Measurements from ENCODE around the gene CREB1.

CREB1 gene

DNA sequence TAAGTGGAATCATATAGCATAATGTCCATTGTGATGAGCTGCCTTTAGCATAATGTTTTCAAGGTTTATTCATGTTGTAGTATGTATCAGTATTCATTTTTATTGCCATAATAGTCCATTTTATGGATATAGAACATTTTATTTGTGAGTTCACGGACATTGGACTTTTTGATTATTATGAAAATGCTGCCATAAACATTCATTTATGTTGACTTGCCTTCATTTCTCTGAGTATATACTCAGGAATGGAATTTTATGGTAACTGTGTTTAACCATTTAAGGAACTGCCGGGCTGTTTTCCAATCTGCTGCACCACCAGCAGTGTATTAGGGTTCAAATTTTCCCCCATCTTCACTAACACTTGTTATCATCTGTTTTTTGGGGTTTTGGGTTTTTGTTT lies 12.2 kb downstream of the CREB1 start:
- DNase-seq (ENCODE audit: low read depth, low spot score), result no peak

DNA sequence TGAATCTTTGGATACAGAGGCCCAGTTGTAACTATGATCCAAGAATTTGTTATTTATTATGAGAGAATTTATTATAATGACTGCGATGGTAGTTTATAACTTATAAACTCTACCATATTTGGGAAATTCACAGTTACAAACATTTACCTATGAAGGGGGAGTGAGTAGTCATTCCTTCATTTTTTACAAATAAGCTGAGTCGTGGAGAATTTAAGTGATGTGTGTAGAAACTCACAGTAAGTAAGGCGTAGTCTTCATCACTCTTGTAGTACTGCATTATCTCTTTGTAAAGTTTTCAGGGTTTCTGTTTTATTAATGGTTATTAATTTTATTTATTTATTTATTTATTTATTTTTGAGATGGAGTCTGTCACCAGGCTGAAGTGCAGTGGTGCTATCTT lies 13.5 kb downstream of the CREB1 start:
- no peak for DNase-seq (ENCODE audit: low read depth, low spot score)

DNA sequence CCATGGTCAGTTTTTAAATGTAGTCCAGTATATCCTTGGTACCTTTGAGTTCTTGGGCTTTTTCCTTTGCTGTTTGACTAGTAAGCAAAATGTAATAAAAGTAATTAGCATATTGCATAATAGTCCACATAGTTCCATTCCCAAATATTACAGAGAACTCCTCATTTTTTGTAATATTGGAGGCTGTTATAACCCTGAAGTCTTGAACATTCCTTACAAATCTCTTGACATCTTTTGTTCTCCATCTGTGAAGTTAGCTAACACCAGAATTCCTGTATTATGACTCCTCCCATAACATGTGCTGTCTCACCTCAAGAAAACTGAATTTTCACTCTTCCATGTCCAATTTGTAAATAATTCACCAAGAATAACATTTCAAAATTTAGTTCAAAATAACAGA lies 17.1 kb downstream of the CREB1 start:
- no peak for DNase-seq (ENCODE audit: low read depth, low spot score)

DNA sequence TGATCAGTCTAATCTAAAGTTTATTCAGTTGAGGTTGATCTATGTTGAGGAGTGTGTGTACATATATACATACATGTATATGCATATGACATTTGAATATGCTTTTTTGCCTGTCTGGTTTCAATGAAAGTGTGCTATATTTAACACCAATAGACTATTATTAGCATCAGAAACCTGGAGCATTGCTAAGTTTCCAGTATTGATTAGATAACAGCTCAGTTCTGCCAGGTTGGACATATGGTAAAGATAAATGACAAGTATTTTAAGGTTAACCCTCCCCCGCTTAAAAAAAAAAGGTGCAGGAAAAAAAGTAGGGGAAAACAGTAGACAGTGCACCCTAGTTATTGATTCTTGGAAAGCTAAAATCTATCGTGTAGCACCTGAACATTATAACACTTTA lies 19.4 kb downstream of the CREB1 start:
- DNase-seq (ENCODE audit: low read depth, low spot score), result no peak

DNA sequence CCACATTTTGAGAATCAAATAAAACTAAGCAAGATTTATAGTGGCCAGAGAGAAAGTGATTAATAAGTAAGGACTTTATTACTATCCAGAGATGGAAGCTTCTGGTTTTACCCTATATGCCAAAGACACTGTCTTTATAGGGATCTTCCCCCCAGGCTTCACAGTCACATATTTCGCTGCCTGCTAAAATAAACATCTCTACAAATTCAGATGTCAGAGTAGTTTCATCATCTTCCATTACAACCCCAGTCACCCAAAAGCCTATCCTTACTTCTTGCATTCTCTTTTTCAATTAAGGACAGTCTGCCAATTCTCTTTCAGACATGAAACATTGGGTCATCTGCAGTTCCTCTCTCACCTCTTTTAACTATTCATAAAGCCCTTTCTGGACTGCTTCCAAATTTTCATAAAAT lies 28.3 kb downstream of the CREB1 start:
- no peak for DNase-seq (ENCODE audit: low read depth, low spot score)

DNA sequence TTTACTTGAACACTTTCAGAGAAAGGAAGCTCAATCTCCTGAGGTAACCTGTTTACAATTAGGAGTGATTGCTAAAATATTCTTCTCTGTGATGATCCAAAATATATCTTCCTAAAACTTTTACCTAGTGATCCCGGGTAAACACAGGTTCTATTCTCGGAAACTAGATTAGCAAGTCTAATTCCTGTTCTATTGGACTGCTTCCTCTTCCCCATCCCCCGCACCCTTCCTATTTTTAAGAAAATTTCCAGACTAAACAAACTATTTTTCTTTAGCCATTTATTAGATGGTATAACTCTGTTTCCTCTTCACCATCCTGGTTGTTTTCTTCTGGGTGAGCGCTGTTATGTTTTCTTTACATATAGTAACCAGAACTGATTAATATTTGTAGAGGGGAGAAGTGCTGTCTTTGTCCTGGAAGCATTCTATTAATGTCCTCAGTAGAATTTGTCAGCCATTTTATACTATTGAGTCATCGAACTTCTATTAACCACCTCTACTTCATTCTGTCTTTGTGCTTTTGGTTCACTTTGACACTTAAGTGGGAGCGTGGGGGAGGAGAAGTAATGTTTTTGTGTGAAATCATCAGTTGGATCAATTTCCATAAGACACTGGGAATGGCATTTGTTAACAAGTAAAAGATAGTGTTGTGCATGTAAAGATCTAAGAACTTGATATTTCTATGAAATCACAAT lies 31.8 kb downstream of the CREB1 start:
- no peak for DNase-seq (ENCODE audit: low read depth, low spot score)

DNA sequence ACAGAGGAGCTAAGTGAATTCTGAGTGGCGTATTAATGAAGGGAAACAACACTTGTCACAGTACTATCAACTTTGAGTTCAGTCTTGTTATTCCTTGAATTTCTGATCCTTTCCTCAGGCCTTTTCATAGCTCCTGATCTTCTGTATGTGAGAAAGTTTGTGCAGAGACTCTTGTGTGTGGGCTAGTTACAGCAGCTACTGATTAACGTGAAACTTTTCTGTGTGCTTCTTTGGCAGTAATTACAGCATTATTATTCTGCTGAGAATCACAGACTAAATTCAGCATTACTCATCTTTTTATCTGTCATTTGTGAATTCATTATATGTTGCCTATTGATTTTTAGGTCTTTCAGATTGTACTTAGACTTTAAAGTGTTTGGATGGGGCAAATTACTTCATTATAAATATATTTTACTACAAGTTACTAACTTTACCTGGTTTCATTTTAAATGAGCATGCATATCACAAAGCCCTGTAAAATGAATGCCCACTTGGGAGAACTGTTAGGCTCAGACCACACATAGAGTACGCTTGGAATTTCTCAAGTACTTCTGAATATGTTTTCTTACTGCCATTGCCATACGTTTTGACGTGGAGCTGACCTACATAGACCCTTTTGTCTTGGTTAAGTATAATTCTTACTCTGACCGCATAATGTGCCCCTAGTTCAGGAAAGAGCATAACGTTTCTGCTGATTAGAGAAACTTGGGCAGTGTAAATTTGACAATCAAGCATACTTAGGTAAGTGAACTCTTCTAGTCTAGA lies 36.2 kb downstream of the CREB1 start:
- DNase-seq (ENCODE audit: low read depth, low spot score), result no peak

DNA sequence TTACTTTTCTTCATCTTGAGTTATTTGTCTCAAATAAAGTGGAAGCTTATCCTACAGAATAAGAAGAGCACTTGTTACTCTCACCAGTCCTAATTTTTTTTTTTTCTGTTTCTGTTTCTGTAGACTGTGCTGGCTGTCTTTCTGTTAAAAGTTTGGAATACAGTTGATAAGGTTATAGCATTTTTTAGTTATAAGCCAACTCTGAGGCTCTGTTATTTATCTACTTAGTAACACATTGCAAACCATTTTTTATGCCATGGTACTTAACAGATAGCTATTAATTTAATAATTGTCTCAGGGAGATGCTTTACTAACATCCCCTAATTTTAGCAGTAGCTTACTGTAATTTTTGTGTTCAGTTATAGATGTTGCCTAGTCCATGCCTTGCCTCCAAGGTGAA lies 37.9 kb downstream of the CREB1 start:
- no peak for DNase-seq (ENCODE audit: low read depth, low spot score)

DNA sequence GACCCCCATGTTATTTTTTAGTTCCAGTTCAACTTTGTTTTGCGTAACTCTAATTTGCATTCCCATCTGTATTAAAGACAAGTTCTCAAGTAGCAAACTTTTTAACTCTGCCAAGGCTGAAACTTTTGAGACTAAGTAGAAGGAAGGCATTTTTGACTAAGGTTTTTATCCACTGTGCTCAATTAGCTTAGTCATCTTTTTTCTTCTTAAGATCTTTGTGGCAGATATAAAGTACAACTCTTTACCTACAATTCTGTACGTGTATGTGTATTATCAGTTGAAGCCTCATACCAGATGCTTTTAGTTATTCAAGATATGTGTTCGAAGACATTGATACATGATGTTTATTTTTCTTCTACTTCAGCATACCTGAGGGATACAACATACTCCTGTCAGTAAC lies 41.6 kb downstream of the CREB1 start:
- no peak for DNase-seq (ENCODE audit: low read depth, low spot score)

DNA sequence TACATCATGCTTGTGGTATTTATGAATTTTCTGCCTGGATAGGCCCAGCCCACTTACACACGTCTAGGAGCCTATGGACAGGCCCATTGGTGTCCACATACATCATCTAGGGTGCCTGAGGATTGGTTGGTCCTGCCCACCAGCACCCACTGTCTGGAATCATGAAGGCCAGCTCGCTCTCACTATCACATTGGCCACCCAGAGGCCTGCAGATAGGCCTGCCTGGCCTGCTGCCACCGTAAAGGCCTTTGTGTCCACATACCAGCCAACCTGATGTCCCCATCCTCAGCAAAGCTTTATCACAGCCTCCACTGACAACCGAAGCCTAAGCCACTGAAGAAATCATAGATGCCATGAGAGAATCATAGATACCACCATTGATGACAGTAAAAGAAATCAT lies 55.2 kb downstream of the CREB1 start:
- DNase-seq (ENCODE audit: low read depth, low spot score), result no peak

DNA sequence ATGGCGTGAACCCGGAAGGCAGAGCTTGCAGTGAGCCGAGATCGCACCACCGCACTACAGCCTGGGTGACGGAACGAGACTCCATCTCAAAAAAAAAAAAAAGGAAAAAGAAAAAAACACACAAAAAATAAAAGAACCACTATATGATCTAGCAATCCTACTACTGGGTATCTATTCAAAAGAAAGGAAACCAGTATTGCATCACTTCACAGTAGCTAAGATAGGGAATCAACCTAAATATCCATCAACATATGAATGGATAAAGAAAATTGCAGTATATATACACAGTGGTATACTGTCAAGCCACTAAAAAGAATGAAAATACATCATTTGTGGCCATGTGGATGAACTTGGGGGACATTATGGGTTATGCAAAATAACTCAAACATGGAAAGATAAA lies 57.5 kb downstream of the CREB1 start:
- no peak for DNase-seq (ENCODE audit: low read depth, low spot score)

DNA sequence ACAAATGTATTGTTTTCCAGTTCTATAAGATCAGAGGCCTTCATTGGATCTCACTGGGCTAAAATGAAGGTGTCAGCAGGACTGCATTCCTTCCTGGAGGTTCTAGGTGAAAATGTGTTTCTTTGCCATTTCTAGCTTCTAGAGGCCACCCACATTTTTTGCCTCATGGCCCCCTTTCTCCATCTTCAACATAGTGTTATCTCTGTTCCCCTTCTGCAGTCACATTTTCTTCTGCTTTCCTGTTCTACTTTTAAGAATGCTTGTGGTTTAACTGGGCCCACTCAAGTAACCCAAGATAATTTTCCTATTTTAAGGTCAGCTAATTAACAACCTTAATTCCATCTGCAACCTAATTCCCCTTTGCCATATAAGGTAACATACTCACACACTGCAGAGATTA lies 59.4 kb downstream of the CREB1 start:
- DNase-seq (ENCODE audit: low read depth, low spot score), result no peak

DNA sequence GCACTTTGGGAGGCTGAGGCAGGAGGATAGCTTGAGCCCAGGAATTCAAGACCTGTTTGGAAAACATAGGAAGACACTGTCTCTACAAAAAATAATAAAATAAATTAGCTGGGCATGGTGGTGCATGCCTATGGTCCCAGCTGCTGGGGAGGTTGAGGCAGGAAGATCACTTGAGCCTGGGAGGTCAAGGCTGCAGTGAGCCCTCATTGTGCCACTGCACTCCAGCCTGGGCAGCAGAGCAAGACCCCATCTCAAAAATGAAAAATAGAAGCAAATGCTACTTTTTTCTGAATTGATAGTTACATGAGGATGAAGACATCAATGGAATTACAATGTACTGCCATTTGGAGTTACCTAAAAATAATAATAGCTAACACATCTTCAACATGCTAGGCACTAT lies 63.5 kb downstream of the CREB1 start:
- DNase-seq (ENCODE audit: low read depth, low spot score), result no peak

DNA sequence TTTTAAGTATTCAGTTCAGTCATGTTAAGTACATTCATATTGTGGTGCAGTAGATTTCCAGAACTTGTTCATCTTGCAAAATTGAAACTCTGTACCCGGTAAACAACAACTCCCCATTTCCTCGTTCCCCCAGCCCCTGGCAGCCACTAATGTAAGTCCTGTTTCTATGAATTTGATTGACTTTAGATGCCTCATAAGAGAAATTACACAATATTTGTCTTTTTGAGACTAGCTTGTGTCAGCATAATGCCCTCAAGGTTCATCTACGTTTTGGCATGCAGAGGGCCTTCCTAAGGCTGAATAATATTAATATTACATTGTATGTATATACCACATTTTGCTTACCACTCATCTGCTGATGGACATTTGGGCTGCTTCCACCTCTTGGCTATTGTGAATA lies 64.5 kb downstream of the CREB1 start:
- DNase-seq (ENCODE audit: low read depth, low spot score), result no peak

DNA sequence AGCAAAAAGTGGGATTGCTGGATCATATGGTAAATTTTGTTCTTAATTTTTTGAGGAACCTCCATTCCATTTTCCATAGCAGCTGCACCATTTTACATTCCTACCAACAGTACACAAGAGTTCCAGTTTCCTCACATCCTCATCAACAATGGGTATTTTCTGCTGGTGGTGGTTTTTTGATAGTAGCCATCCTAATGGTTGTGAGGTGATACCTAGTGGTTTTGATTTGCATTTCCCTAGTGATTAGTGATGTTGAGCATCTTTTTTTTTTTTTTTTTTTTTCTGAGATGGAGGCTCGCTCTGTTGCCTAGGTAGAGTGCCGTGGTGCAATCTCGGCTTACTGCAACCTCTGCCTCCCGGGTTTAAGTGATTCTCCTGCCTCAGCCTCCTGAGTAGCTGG lies 65.0 kb downstream of the CREB1 start:
- no peak for DNase-seq (ENCODE audit: low read depth, low spot score)

DNA sequence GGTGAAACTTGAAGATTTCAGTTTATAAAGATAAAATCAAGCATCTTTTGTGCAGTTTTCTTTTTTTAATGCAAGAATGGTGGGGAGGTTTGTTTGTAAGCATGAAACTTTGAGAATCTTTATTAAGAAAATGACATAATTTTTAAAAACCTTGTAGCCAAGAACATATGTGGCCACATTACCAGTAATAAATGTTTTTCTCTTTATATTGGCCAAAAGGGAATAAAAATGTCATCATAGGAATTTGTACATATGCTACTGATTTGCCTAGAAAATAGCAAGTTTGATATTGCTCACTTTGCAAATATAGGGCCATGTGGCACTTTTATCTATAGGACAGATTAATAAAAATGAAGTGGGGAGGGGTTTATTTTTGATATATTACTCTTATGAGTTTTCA lies 69.9 kb downstream of the CREB1 start:
- DNase-seq (ENCODE audit: low read depth, low spot score), result no peak

DNA sequence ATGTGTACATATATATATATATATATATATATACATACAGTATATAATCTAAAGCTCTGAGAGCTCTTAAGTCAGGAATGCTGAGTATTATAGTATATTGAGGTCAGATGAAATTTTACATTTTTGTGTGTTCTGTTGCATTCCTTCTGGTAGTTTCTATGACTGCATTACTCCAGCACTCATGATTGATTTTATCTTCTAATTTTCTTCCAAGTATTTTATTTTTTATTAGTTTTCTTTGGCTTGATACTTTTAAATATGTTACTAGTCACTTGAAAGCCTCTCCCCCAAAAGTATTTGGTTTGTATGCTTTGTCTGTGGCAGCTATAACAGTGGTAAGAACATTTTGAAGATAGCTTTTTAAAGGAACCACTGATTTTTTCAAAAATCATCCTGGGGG lies 70.5 kb downstream of the CREB1 start:
- DNase-seq (ENCODE audit: low read depth, low spot score), result no peak

DNA sequence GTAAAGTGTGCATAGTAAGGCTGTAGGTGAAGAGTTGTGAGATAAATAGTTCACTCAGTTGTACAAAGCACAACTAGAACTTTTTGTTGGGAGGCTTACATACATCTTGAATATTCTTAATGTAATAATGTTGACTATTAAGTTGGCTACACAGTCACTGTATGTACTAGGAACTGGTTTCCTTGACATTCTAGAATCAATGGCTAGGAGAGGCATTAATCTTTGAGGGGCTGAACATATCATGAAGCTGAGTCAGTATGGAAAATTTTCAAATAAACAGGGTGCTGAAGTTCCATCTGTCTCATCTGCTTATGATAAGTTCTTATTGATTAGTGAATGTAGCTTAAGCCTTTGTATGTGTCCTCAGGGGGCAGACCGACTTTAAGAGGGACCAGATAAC lies 72.0 kb downstream of the CREB1 start:
- DNase-seq (ENCODE audit: low read depth, low spot score), result no peak

DNA sequence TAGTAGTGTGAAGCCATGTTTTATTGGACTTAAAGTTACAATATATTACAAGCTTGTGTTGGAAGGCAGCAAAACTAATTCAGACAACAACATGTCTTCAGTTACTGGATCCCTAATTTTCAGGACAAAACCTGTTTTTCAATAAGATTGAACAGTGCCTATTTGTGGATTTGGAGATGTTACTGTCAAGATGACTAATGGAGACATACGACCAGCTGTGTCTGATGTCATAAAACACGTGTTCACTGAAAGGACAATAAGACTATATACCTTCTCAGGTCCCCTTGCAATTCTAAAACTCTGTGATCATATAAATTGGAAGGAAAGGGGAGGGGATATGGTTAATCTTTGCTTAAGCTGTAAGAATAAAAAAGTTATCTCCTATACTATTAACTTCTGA lies 73.7 kb downstream of the CREB1 start:
- no peak for DNase-seq (ENCODE audit: low read depth, low spot score)

DNA sequence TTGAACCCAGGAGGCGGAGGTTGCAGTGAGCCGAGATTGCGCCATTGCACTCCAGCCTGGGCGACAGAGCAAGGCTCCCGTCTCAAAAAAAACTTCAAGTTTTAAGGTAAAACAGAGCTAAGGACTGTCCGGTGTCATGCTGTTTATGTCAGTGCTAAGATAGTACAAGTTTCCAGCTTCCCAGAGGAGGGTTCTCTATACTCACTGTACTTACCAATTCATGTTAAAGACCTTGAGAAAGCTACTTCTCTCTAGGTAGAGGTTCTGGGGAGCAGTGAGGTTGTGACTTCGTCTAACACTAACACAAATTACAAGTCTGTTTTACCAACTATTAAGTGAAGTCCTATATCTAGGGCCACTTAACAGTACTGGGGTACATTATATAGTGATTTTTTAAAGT lies 76.6 kb downstream of the CREB1 start:
- DNase-seq (ENCODE audit: low read depth, low spot score), result no peak

DNA sequence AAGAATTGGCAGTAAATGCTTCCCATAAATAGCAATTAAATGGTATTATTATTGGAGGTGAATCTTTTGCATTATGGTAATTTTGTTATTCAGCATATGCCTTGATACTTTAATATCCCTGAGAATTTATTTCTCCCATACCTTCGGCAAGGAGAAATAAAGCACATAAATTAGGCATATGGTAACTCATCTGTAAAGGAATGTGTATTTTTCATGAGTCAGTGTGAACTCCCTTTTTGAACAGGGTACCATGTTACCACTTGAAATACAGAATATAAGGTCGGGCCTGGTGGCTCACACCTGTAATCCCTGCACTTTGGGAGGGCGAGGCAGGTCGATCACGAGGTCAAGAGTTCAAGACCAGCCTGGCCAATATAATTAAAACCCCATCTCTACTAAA lies 77.1 kb downstream of the CREB1 start:
- no peak for DNase-seq (ENCODE audit: low read depth, low spot score)

DNA sequence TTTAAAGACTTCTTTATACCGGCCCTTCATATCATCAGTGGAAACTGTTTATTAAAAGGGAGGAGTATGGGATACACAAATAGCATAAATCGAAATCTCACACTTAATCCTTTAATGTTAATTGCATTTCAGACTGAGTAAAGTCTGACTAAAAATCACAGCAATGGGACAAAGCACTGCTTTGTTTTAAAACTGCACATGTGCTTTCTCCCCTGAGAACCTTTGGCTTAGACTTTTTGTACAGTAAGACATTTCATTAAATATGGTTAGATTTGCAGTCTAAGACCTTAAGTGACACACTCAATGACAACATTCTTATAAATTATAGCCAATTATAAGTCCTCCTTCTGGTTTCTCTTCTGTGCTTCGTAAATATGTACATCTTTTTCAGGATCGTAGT lies 83.0 kb downstream of the CREB1 start:
- no peak for DNase-seq (ENCODE audit: low read depth, low spot score)

DNA sequence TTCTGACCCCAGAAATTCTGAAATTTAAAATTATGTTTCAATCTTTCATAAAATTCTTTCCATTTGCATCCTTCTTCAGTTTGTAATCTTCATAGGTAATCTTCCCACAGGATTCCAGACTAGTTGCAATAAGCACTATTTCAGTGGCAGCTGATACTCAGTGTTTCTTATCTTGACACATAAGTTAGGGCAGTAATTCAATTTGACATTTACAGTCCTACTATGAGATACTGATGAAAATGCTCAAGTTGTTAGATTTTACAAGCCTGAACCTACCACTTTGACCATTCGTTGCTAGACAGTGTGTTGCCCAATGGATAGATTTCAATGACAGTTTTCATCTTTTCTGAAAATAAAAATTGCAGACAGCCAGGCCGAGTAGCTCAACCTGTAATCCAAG lies 85.1 kb downstream of the CREB1 start:
- DNase-seq (ENCODE audit: low read depth, low spot score), result no peak

DNA sequence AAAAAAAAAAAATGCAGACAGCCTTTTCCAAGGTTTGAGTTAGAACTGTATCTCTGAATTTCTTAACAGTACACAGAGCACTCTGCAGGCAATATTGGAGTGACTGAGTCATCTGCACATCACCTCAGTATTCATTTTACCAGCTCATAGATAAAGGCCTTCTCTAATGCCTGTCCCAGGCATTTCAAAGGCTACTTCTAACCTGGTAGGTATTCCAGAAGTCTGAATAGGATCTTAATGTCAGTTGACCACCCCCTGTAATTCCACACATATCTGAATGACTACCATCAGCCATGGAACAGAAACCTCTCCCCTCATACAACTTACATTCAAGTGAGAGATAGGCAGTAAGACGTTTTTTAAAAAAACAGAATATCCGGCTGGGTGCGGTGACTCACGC lies 86.4 kb downstream of the CREB1 start:
- no peak for DNase-seq (ENCODE audit: low read depth, low spot score)

Data from smooth muscle cell of the brain vasculature (primary cell).